Gastrocnemius medialis (tissue), 4 donors: ENCODE data around the gene VPS26A. TPM values are rescaled to one million over a fixed set of nuclear protein-coding genes. Genes with fewer than 3 reads are reported as not detected.

Source experiments
- ATAC-seq, 2 donors: fragments of 150-250 bp; one replicate each; pipeline ENCODE4 v1.9.1; 2016
- DNase-seq, 2 donors: peaks; one replicate each; pipeline ENCODE4 v3.0.0-alpha.2; 2019
- H3K27ac ChIP-seq, 4 donors: fragments of 200-600 bp; sonication (generic); 1 replicate in 1 of 4; 2 replicates in 3 of 4; pipeline ENCODE4 v1.5.1; 2016 to 2018; ENCODE audit warnings: mild to moderate bottlenecking in 2 of 4, moderate library complexity in 1 of 4
- H3K27me3 ChIP-seq, 3 donors: fragments of 200-600 bp; sonication (generic) in 2 of 3; 1 replicate in 1 of 3; 2 replicates in 2 of 3; pipeline versions ENCODE4 v1.5.1 to v1.6.0; 2016 to 2019; ENCODE audit warnings: mild to moderate bottlenecking in 1 of 3, moderate library complexity in 1 of 3
- H3K36me3 ChIP-seq, 2 donors: fragments of 200-600 bp; sonication (generic) in 1 of 2; one replicate each; pipeline ENCODE4 v1.5.1; 2017 to 2018
- H3K4me1 ChIP-seq, 2 donors: fragments of 200-600 bp; sonication (generic) in 1 of 2; one replicate each; pipeline ENCODE4 v1.5.1; 2016 to 2017; ENCODE audit warnings: mild to moderate bottlenecking in 2 of 2
- H3K4me3 ChIP-seq, 4 donors: fragments of 200-600 bp; sonication (generic) in 3 of 4; 1 replicate in 1 of 4; 2 replicates in 3 of 4; pipeline ENCODE4 v1.5.1; 2016 to 2019; ENCODE audit warnings: mild to moderate bottlenecking in 2 of 4
- H3K9me3 ChIP-seq, 3 donors: fragments of 200-600 bp; sonication (generic) in 2 of 3; 1 replicate in 1 of 3; 2 replicates in 2 of 3; pipeline ENCODE4 v1.5.1; 2016 to 2019
- CTCF ChIP-seq, 5 experiments: fragments of 450-650 bp in 3 of 5; fragments of 200-600 bp in 2 of 5; sonication (generic) in 2 of 5; IDR thresholded peaks in 4 of 5; conservative IDR thresholded peaks in 1 of 5; 1 replicate in 4 of 5; 2 replicates in 1 of 5; pipeline ENCODE4 v1.5.1; 2016 to 2019; ENCODE audit warnings: antibody characterized with exemption in 5 of 5, mild to moderate bottlenecking in 3 of 5, moderate library complexity in 3 of 5
- POLR2A ChIP-seq, 2 donors: fragments of 450-650 bp; IDR thresholded peaks; one replicate each; pipeline ENCODE4 v1.6.1; 2017; ENCODE audit warnings: antibody characterized with exemption in 2 of 2, mild to moderate bottlenecking in 2 of 2, moderate library complexity in 2 of 2
- in situ Hi-C, 4 donors: fragments of 200-750 bp; cut with MboI; loops; one replicate each; pipeline versions ENCODE4 v1.15.0 to v1.8.0; 2017; ENCODE audit warnings: low sequenced_read_pairs in 4 of 4
- intact Hi-C: fragments of 100-400 bp; cut with DNase I; formaldehyde crosslinking; loops from one replicate; pipeline ENCODE4 v1.15.1; 2023; ENCODE audit warnings: low total_unique reads
- total RNA-seq, 4 donors: library from RNA; depleted of rRNA; stranded (reverse); fragments of >200 nt; gene quantifications; one replicate each; pipeline versions ENCODE4 v1.1.0 to v1.2.3, GENCODE V29; 2016

VPS26A gene
- total RNA-seq: 10 to 100 TPM; 21.0 to 31.1 (median 25.4) TPM

DNA sequence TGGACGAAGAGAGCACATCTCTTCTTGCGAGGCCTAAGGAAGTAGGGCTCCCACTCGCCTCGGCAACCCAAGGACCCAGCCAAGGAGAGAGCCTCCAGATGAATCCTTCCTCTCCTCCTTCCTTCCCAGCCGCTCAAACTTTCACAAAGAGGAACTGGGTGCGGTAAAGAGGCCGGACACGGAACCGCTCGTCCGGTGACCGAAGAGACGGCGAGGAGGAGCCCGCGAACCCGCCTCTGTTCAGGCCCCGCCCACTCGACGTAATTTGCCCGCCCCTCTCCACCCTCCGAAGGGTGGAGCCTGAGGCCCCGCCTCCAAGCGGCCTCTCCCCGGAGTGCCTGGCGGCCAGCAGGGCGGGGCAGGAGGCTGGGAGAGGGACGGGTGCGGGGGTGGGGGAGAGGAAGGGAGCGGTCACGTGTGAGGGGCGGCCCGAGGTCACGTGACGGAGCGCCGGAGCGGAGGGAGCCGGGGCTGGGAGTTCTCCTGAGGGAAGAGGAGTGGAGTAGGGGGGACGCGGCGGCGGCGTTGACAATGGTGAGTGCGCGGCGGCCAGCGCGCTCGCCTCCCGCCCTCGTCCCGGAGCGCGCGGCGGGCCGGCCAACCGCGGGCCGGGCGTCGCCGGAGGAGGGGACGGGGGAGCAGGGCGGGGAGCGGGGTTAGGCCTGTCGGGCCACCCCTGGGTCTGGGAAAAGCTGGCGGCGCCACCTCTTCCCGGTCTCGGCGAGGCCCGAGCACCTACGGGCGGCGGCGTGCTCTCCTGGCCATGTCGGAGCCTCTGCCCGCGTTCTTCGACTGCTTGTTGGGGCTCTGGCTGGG is at the start of gene VPS26A:
Gene VPS26A (plus strand): TSS at position 432 of the 816 bp plus-strand sequence. CDS start 100 bp downstream, at position 532.
- Histone ChIP-seq H3K4me3 (peak within 1 kb of the TSS; percentile 57 to 90 (median 85)), H3K27me3 (no peaks in the 10 kb centered on the region), H3K4me1 (peaks cover 18 to 20% of the 10 kb centered on the region in 2 donors), H3K27ac (peak within 1 kb of the TSS; percentile 91 to 97 (median 96)), H3K36me3 (no peaks in the 10 kb centered on the region), H3K9me3 (no peaks in the 10 kb centered on the region)
- TF ChIP-seq POLR2A (IDR thresholded peaks at IDR 0.05) (peak; percentile 95 to 96), CTCF (IDR thresholded peaks at IDR 0.05 in 4 of 5, conservative IDR thresholded peaks at IDR 0.05 in 1 of 5) (peak in 3 of 5 experiments; percentile 4 to 46 (median 27))
- DNase-seq (peak; percentile 98 to 99), ATAC-seq (peak; percentile 87 to 91)
- in situ Hi-C loops (loop anchor here in 1 of 4 donors (10.0 kb wide), 1 partner anchor 51 kb away; no protein-coding TSS in a partner anchor), intact Hi-C loops (loop anchor here (1.0 to 2.0 kb wide), 3 partner anchors 56 to 168 kb away; partner anchors contain the start of genes DDX21, KIFBP and SUPV3L1)

- TF ChIP-seq POLR2A (IDR thresholded peaks at IDR 0.05) (no peak), CTCF (IDR thresholded peaks at IDR 0.05 in 4 of 5, conservative IDR thresholded peaks at IDR 0.05 in 1 of 5) (no peak)
- Histone ChIP-seq H3K9me3 (no peaks in the 10 kb centered on the region), H3K36me3 (no peaks in the 10 kb centered on the region), H3K27me3 (no peaks in the 10 kb centered on the region), H3K4me1 (no peaks in the 10 kb centered on the region), H3K27ac (no peak overlapping the region), H3K4me3 (no peak overlapping the region)
- DNase-seq (no peak), ATAC-seq (no peak)
- intact Hi-C loops (no loop called here), in situ Hi-C loops (no loop called here)
Measured at GRCh38 chr10:69074532-69074931, 49.4 kb upstream of the VPS26A start.

- Histone ChIP-seq H3K27ac (no peak overlapping the region), H3K9me3 (no peaks in the 10 kb centered on the region), H3K4me3 (no peak overlapping the region), H3K27me3 (no peaks in the 10 kb centered on the region), H3K36me3 (no peaks in the 10 kb centered on the region), H3K4me1 (no peaks in the 10 kb centered on the region)
- TF ChIP-seq POLR2A (IDR thresholded peaks at IDR 0.05) (no peak), CTCF (IDR thresholded peaks at IDR 0.05 in 4 of 5, conservative IDR thresholded peaks at IDR 0.05 in 1 of 5) (no peak)
- intact Hi-C loops (no loop called here), in situ Hi-C loops (no loop called here)
- ATAC-seq: no peak
- DNase-seq: no peak
Measured at GRCh38 chr10:69075431-69075830, 48.5 kb upstream of the VPS26A start.

- in situ Hi-C loops: no loop called here
- no peak for ATAC-seq
Measured at GRCh38 chr10:69078311-69078710, 45.7 kb upstream of the VPS26A start.

More at GRCh38 chr10:69078311-69078710, 45.7 kb upstream of the VPS26A start:
- Histone ChIP-seq H3K36me3 (no peaks in the 10 kb centered on the region), H3K27me3 (no peaks in the 10 kb centered on the region), H3K4me1 (no peaks in the 10 kb centered on the region), H3K9me3 (no peaks in the 10 kb centered on the region), H3K4me3 (no peak overlapping the region), H3K27ac (no peak overlapping the region)
- intact Hi-C loops: no loop called here
- DNase-seq: no peak
- TF ChIP-seq CTCF (IDR thresholded peaks at IDR 0.05 in 4 of 5, conservative IDR thresholded peaks at IDR 0.05 in 1 of 5) (no peak), POLR2A (IDR thresholded peaks at IDR 0.05) (no peak)
